Naive thymus-derived CD4-positive, alpha-beta T cell (primary cell): Measurements from ENCODE around the gene EPS8L1. TPM values are rescaled to one million over a fixed set of nuclear protein-coding genes. Genes with fewer than 3 reads are reported as not detected.
A peak's percentile ranks its signal among the peaks of the same experiment; 100 is the strongest.
"Not testable (repeated sequence)": the region's sequence is repeated elsewhere in the genome, so short reads cannot be mapped to it uniquely, and the experiment has no call there.

Experiments
- ATAC-seq: fragments of 150-1000 bp; cut with Tn5 transposase; 2 replicates; pipeline ENCODE4 v1.10.0; 2021; ENCODE audit warnings: mild to moderate bottlenecking, moderate library complexity
- CTCF ChIA-PET: fragments of 350-600 bp; sonication (Branson Sonifier 250); formaldehyde crosslinking; loops from one replicate; lab custom pipeline; 2021; ENCODE audit warnings: antibody characterized with exemption; lab: Charles Lee
- POLR2A ChIA-PET: fragments of 350-600 bp; sonication (Branson Sonifier 250); formaldehyde crosslinking; loops from one replicate; lab custom pipeline; 2021; ENCODE audit warnings: antibody characterized with exemption, inconsistent platforms; lab: Charles Lee
- DNase-seq, 9 donors: peaks; one replicate each; pipeline versions ENCODE4 v3.0.0 to v3.0.0-alpha.2; 2020 to 2022; ENCODE audit warnings: mixed read lengths in 1 of 9
- H3K27ac ChIP-seq: one replicate; pipeline ENCODE4 v1.7.0; 2013; ENCODE audit warnings: mild to moderate bottlenecking, low read depth, low read length, moderate library complexity
- H3K27me3 ChIP-seq, 2 donors: one replicate each; pipeline ENCODE4 v1.7.0; 2013; ENCODE audit warnings: low read length in 2 of 2, mild to moderate bottlenecking in 2 of 2, moderate library complexity in 2 of 2; ENCODE audit not compliant: control insufficient read depth in 2 of 2, insufficient read depth in 2 of 2
- H3K36me3 ChIP-seq, 3 experiments: 1 replicate in 2 of 3; 2 replicates in 1 of 3; pipeline ENCODE4 v1.7.0; 2013; ENCODE audit warnings: low read length in 3 of 3, mild to moderate bottlenecking in 3 of 3, moderate library complexity in 1 of 3; ENCODE audit not compliant: insufficient read depth in 3 of 3, control insufficient read depth in 2 of 3
- H3K4me1 ChIP-seq, 2 donors: one replicate each; pipeline ENCODE4 v1.7.0; 2013; ENCODE audit warnings: low read length in 2 of 2, mild to moderate bottlenecking in 2 of 2, moderate library complexity in 1 of 2; ENCODE audit not compliant: control insufficient read depth in 2 of 2, insufficient read depth in 2 of 2
- H3K4me3 ChIP-seq: 2 replicates; pipeline ENCODE4 v1.7.0; 2013; ENCODE audit warnings: mild to moderate bottlenecking, low read length
- H3K9me3 ChIP-seq, 3 experiments: 1 replicate in 2 of 3; 2 replicates in 1 of 3; pipeline ENCODE4 v1.7.0; 2013; ENCODE audit warnings: low read length in 3 of 3; ENCODE audit not compliant: control insufficient read depth in 2 of 3
- H3K27ac Mint-ChIP-seq, 9 donors: one replicate each; pipeline ENCODE4 v1.8.0; 2020 to 2022; ENCODE audit warnings: mixed read lengths in 9 of 9, mild to moderate bottlenecking in 8 of 9, moderate library complexity in 5 of 9, inconsistent platforms in 2 of 9
- H3K27me3 Mint-ChIP-seq, 5 donors: one replicate each; pipeline ENCODE4 v1.8.0; 2021 to 2022; ENCODE audit warnings: mixed read lengths in 5 of 5, mild to moderate bottlenecking in 1 of 5
- H3K36me3 Mint-ChIP-seq, 5 donors: one replicate each; pipeline ENCODE4 v1.8.0; 2020 to 2022; ENCODE audit warnings: mixed read lengths in 5 of 5, mild to moderate bottlenecking in 3 of 5, inconsistent platforms in 1 of 5
- H3K4me1 Mint-ChIP-seq, 7 donors: one replicate each; pipeline ENCODE4 v1.8.0; 2020 to 2022; ENCODE audit warnings: mixed read lengths in 7 of 7, mild to moderate bottlenecking in 3 of 7, inconsistent platforms in 1 of 7
- H3K4me3 Mint-ChIP-seq, 10 donors: one replicate each; pipeline ENCODE4 v1.8.0; 2020 to 2022; ENCODE audit warnings: mild to moderate bottlenecking in 10 of 10, mixed read lengths in 10 of 10, moderate library complexity in 6 of 10, inconsistent platforms in 2 of 10
- H3K9me3 Mint-ChIP-seq, 11 donors: one replicate each; pipeline ENCODE4 v1.8.0; 2020 to 2022; ENCODE audit warnings: mixed read lengths in 11 of 11, mild to moderate bottlenecking in 4 of 11, inconsistent platforms in 1 of 11, moderate library complexity in 1 of 11
- intact Hi-C, 2 donors: fragments of 100-400 bp; cut with micrococcal nuclease; formaldehyde crosslinking; loops; one replicate each; pipeline ENCODE4 v1.15.1; 2023
- polyA plus RNA-seq, 2 donors: library from polyadenylated mRNA; unstranded; fragments of 300-500 nt; fragmentation: Illumina TruSeq; gene quantifications; one replicate each; pipeline ENCODE4 v1.2.3, GENCODE V29; 2021
- total RNA-seq, 6 experiments: library from RNA in 5 of 6; stranded (reverse) in 5 of 6; gene quantifications; 1 replicate in 5 of 6; 2 replicates in 1 of 6; pipeline ENCODE4 v1.2.3 and lab custom pipeline; 2021 to 2026

The EPS8L1 gene
- total and polyA plus RNA-seq, 7 experiments from 2014 or later, result 0.09 to 6.8 (median 2.0) TPM; not detected in 1

GRCh38 chr19:55032976-55033643 is 42.6 kb upstream of the EPS8L1 start:
- CTCF ChIA-PET, result not testable (repeated sequence)

GRCh38 chr19:55034751-55035150 is 40.9 kb upstream of the EPS8L1 start:
- Histone ChIP-seq H3K27ac (no peak overlapping the region), H3K4me3 (no peak overlapping the region), H3K4me1 (no peaks in the 10 kb centered on the region), H3K9me3 (no peaks in the 10 kb centered on the region), H3K27me3 (no peaks in the 10 kb centered on the region), H3K36me3 (no peaks in the 10 kb centered on the region)
- Mint-ChIP-seq H3K9me3 (peaks cover 0 to 1% (median 0%) of the 10 kb centered on the region in 11 donors), H3K4me1 (peaks cover 0 to 6% (median 1%) of the 10 kb centered on the region in 7 donors), H3K27ac (no peak overlapping the region), H3K36me3 (peaks cover 0 to 18% (median 2%) of the 10 kb centered on the region in 5 donors), H3K4me3 (no peak overlapping the region), H3K27me3 (no peaks in the 10 kb centered on the region)
- ChIA-PET CTCF (no interaction called here), POLR2A (interaction anchor here (0.7 kb wide), 1 partner anchor 866 kb away, joined by 3 read pairs; no protein-coding TSS in a partner anchor)
- intact Hi-C loops, result no loop called here
- no peak for DNase-seq
- ATAC-seq, result no peak

More at GRCh38 chr19:55032976-55033643, 42.6 kb upstream of the EPS8L1 start:
- ATAC-seq, H3K9me3 Mint-ChIP-seq, H3K27ac Mint-ChIP-seq, H3K4me3 ChIP-seq, intact Hi-C loops, H3K9me3 ChIP-seq, DNase-seq, H3K4me3 Mint-ChIP-seq, H3K4me1 ChIP-seq, POLR2A ChIA-PET, H3K27me3 ChIP-seq, H3K27ac ChIP-seq, H3K36me3 ChIP-seq, H3K27me3 Mint-ChIP-seq: not testable (repeated sequence)
- peaks cover 0 to 18% (median 0%) of the 10 kb centered on the region in 5 donors for H3K36me3 Mint-ChIP-seq
- peaks cover 0 to 14% (median 5%) of the 10 kb centered on the region in 7 donors for H3K4me1 Mint-ChIP-seq

- intact Hi-C loops, result no loop called here
- ATAC-seq (no peak), DNase-seq (no peak)
- H3K36me3 ChIP-seq, result no peaks in the 10 kb centered on the region
- no peaks in the 10 kb centered on the region for H3K27me3 ChIP-seq
- ChIA-PET CTCF (no interaction called here), POLR2A (interaction anchor here (0.6 kb wide), 1 partner anchor 587 kb away, joined by 3 read pairs; the partner anchor contains the start of gene LENG8)
- Mint-ChIP-seq H3K36me3 (peaks cover 0 to 22% (median 4%) of the 10 kb centered on the region in 5 donors), H3K27me3 (no peaks in the 10 kb centered on the region), H3K4me1 (peaks cover 0 to 15% (median 4%) of the 10 kb centered on the region in 7 donors), H3K4me3 (no peak overlapping the region), H3K9me3 (peaks cover 0 to 3% (median 0%) of the 10 kb centered on the region in 11 donors), H3K27ac (no peak overlapping the region)
- no peaks in the 10 kb centered on the region for H3K9me3 ChIP-seq
- no peak overlapping the region for H3K4me3 ChIP-seq
- H3K4me1 ChIP-seq, result peaks cover 0 to 1% of the 10 kb centered on the region in 2 donors
- no peak overlapping the region for H3K27ac ChIP-seq
Measured at GRCh38 chr19:55036058-55036457, 39.6 kb upstream of the EPS8L1 start.

GRCh38 chr19:55037603-55038002 is 38.1 kb upstream of the EPS8L1 start:
- POLR2A ChIA-PET, ATAC-seq, intact Hi-C loops, H3K27ac Mint-ChIP-seq, H3K27me3 Mint-ChIP-seq, H3K4me3 ChIP-seq, H3K36me3 ChIP-seq, H3K27me3 ChIP-seq, H3K27ac ChIP-seq, H3K9me3 ChIP-seq, H3K9me3 Mint-ChIP-seq, DNase-seq, H3K4me3 Mint-ChIP-seq, CTCF ChIA-PET: not testable (repeated sequence)
- Mint-ChIP-seq H3K4me1 (peaks cover 12 to 30% (median 19%) of the 10 kb centered on the region in 7 donors), H3K36me3 (peaks cover 0 to 36% (median 4%) of the 10 kb centered on the region in 5 donors)
- peaks cover 11 to 17% of the 10 kb centered on the region in 2 donors for H3K4me1 ChIP-seq

- Mint-ChIP-seq H3K4me1 (peaks cover 16 to 34% (median 26%) of the 10 kb centered on the region in 7 donors), H3K4me3 (peak overlapping the region in 2 of 10 donors; percentile 83 to 85), H3K36me3 (peaks cover 0 to 40% (median 9%) of the 10 kb centered on the region in 5 donors)
- CTCF ChIA-PET, ATAC-seq, intact Hi-C loops, H3K9me3 ChIP-seq, H3K27ac Mint-ChIP-seq, H3K27ac ChIP-seq, H3K9me3 Mint-ChIP-seq, H3K4me3 ChIP-seq, H3K27me3 ChIP-seq, DNase-seq, POLR2A ChIA-PET, H3K27me3 Mint-ChIP-seq: not testable (repeated sequence)
- Histone ChIP-seq H3K36me3 (peaks cover 0 to 22% (median 0%) of the 10 kb centered on the region in 3 experiments), H3K4me1 (peaks cover 11 to 19% of the 10 kb centered on the region in 2 donors)
Measured at GRCh38 chr19:55040654-55041053, 35.0 kb upstream of the EPS8L1 start.

GRCh38 chr19:55041244-55041626 is 34.4 kb upstream of the EPS8L1 start:
- Mint-ChIP-seq H3K9me3 (peaks cover 0 to 3% (median 0%) of the 10 kb centered on the region in 11 donors), H3K27me3 (no peaks in the 10 kb centered on the region), H3K4me3 (peak overlapping the region; percentile 66 to 87 (median 82)), H3K27ac (peak overlapping the region in 4 of 9 donors; percentile 45 to 93 (median 77)), H3K4me1 (peaks cover 16 to 34% (median 26%) of the 10 kb centered on the region in 7 donors), H3K36me3 (peaks cover 0 to 40% (median 9%) of the 10 kb centered on the region in 5 donors)
- DNase-seq (no peak), ATAC-seq (no peak)
- H3K9me3 ChIP-seq, result no peaks in the 10 kb centered on the region
- intact Hi-C loops, result no loop called here
- no peak overlapping the region for H3K27ac ChIP-seq
- POLR2A ChIA-PET, result no interaction called here
- H3K4me3 ChIP-seq, result peak overlapping the region; percentile 39
- peaks cover 11 to 19% of the 10 kb centered on the region in 2 donors for H3K4me1 ChIP-seq
- peaks cover 0 to 23% (median 0%) of the 10 kb centered on the region in 3 experiments for H3K36me3 ChIP-seq
- H3K27me3 ChIP-seq, result no peaks in the 10 kb centered on the region
- CTCF ChIA-PET, result no interaction called here
